ENCODE data around the gene CUEDC1.

GRCh38 chr17:57894848-57895247 lies 60.4 kb downstream of the CUEDC1 start:
- no peak for TF ChIP-seq CTCF (IDR thresholded peaks at IDR 0.05)
- no peak for TF ChIP-seq EP300 (IDR thresholded peaks at IDR 0.05)

Data from ovary (tissue), 3 donors.